ENCODE measurements around the gene THBD.

DNA sequence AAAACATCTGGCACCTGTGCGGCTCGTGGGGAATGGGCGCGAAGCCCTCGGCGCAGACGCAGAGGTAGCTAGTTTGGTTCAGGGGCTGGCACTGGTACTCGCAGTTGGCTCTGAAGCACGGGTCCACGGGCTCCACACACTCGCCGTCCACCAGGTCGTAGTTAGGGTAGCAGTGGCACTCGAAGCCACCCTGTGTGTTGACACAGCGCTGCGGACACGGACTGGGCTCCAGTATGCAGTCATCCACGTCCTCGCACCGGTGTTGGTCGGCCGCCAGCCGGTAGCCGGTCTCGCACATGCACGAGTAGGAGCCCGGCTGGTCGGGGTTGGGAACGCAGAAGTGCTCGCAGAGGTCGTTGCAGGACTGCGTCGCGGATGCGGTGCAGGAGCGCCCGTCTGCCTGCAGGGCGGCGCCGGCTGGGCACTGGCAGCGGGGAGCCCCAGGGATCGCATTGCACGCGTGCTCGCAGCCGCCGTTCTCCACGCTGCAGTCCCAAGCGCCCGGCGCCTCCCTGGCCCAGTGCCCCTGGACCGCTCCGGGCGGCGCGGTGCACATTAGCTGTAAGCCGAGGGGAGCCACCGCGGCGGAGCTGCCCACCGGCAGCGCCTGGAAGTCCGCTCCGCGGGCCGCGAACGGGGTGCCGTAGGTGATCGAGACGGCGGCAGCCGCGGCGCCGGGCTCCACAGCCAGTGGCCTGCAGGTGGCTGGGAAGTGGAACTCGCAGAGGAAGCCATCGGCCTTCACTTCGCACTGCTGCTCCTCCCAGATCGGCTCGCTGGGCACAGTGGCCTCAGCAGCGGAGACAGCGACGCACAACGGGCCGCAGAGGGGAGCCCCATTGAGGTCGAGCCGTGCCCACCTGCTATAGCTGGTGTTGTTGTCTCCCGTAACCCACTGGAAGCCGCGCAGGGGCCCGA lies 930 bp downstream of the THBD start:
- TF ChIP-seq, protein P1, sequence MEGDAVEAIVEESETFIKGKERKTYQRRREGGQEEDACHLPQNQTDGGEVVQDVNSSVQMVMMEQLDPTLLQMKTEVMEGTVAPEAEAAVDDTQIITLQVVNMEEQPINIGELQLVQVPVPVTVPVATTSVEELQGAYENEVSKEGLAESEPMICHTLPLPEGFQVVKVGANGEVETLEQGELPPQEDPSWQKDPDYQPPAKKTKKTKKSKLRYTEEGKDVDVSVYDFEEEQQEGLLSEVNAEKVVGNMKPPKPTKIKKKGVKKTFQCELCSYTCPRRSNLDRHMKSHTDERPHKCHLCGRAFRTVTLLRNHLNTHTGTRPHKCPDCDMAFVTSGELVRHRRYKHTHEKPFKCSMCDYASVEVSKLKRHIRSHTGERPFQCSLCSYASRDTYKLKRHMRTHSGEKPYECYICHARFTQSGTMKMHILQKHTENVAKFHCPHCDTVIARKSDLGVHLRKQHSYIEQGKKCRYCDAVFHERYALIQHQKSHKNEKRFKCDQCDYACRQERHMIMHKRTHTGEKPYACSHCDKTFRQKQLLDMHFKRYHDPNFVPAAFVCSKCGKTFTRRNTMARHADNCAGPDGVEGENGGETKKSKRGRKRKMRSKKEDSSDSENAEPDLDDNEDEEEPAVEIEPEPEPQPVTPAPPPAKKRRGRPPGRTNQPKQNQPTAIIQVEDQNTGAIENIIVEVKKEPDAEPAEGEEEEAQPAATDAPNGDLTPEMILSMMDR (IDR thresholded peaks at IDR 0.05; ENCODE audit: poor library complexity): peak; percentile 49
- TF ChIP-seq EZH2 (IDR thresholded peaks at IDR 0.05; ENCODE audit: borderline replicate concordance) (no peak), EZH2phosphoT487 (IDR thresholded peaks at IDR 0.05; ENCODE audit: low read depth, severe bottlenecking, unreplicated experiment) (no peak)
